Suppressor macrophage treated with lipopolysaccharide for 4 hours (primary cell): Measurements from ENCODE around the gene SPG11.

Experiments used
- DNase-seq: peaks from one replicate; pipeline ENCODE4 v3.0.0-alpha.2; 2020

Gene SPG11

DNA sequence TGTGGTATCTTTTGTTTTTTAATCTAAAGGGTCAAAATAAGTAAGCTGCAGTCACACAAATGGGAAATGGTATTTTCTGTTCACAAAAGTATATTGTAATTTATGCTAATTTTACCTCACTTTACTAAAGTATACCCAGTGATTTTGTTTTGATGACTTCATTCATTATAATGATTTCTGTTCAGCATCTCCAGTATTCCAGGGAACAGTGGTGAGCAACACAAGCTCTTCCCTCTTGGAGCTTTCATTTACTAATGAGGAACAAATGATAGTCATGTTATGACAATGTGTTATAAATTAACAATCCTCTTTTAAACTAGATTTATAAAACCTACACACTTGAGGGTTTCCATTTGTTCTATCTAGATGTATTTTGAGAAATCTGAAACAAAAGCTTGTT lies 147.0 kb downstream of the SPG11 start:
- no peak for DNase-seq
